Measurements from ENCODE around the gene ZNF70.

The ZNF70 gene

DNA sequence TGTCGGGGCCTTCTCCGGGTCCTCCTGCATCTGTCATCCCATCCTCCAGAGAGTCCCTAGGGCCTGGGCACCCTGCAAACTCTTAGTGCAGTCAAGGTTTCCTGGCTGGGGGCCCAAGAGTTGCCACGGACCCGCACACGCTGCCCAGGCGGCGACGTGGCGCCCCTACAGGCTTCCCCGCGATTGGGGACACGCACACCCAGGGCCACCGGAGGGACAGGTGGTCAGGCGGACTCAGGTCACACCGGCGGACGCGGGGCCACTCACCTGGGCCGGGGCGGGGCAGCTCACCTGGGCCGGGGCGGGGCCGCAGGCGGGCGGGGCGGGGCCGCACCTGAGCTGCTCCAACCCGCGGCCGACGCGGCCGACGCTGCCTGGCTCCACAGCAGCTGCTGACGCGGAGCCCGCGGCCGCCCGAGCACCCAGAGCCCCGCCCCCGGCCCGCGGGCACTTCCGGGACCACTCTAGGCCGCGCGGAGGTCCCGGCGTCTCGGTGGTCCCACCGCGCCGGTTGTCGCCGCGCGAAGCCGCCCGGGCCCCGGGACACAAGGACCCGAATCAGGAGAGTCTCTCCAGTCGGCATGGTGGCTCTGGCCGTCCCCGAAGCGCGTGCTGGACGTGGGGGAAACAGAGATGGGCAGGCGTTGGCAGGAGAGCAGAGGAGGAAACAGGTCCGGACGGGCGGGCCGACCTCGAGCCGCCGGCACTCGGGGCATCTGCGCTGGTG is at the start of gene ZNF70:
ZNF70 (minus strand) TSS at position 399 of the 727 bp plus-strand sequence. CDS start 5,972 bp downstream, outside the sequence.
- DNase-seq (ENCODE audit: low read depth): peak; percentile 83

DNA sequence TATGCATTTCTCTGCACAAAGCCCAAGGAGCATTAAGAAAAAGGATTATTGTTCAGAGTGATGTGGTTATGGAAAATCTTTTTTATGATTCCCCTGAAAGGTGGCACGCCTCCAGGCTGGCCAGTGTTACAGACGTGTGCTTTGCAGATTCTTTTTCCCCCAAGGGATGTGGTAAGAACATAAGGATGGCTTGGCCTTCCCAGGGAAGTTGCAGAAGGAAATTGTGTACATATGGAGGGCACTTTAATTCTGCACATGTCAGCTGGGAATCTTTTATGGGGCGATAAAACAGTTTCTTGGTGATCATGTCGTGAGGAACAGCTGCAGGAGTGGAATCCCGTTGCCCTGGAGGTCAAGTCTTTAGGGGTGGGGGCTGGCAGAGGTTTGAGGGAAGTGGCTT is 45.5 kb upstream of the ZNF70 start:
- peak; percentile 54 for DNase-seq (ENCODE audit: low read depth)

- DNase-seq (ENCODE audit: low read depth): no peak
These were observed 42.4 kb upstream of the ZNF70 start for GRCh38 chr22:23793326-23793725.

- no peak for DNase-seq (ENCODE audit: low read depth)
These were observed 41.1 kb upstream of the ZNF70 start for GRCh38 chr22:23791738-23792645.

DNA sequence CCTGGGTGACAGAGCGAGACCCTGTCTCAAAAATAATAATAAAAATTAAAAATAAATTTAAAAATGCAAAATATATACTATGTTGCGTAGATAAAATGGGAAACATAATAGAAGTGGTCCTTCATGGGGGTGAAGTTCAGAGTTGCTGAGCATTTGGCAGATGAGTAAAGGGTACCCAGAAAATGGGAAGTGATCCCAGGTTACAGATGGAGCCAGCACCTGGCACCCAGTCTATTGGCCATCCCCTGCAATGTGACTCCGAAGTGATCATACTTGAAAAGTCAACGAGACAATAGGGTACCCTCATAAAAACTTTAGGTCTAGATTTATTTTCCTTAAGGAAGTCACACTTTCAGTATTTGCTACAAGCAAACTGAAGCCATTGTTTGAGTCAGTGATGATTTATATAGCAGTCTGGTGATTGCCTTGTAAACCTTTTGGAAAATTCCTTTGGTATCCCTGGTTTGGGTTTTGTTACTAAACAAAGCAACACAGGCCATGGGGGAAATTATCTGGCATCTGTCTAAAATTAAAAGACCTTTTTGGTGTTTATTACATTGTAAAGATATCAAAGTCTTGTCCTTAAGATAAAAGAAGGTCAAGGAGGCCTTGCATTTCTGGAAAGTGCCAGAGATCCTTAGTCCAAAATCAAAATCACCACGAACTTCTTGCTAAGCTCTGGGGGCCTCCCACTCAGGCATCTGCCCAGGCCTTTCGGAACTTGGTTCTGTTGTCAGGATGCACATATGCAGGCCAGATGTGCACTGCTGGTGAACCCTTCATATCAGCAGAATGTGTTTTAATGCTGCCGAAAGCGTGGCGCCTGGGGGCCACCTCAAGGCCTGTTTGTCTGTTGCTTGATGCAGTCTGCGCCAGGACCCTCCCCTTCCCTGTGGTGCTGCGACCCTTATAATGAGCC is 40.2 kb upstream of the ZNF70 start:
- DNase-seq (ENCODE audit: low read depth): peak; percentile 80

DNA sequence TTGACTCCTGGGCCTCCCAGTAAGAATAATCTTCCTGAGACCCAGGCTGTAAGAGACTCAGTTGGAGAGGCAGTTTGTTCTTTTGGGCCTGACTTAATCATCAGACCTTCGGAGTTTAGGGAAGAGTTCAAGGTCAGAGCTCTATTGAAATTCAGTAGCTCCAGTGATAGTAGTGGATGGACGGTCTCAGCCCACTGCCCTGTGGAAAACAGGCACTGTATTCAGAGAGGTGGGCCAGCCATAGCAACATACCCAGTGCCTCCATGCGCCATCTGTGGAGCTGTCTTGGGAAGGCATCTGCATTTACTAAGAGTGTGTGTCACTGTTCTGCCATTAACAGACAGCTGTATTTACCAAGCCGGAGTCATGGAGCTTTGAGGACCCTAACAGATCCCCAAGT is 38.7 kb upstream of the ZNF70 start:
- no peak for DNase-seq (ENCODE audit: low read depth)

DNA sequence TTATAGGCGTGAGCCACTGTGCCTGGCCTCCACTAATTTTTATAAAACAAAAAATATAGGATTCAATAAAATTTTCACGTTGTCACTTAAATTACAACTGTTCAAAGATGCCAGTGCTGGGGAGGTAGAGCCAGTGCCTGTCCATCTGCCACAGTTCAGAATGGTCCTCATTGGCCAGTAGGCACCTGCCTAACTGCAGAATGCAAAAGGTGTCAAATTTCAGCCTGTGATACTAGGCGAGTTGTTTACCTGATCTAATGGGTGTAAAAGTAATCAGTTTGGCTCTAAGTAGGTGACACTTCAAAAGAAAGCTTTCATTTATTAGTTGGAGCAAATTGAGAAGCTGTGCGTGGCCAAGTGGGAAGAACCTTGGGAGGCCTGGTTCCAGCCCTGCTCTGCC is 38.2 kb upstream of the ZNF70 start:
- no peak for DNase-seq (ENCODE audit: low read depth)

GRCh38 chr22:23787910-23788309 is 37.0 kb upstream of the ZNF70 start:
- no peak for DNase-seq (ENCODE audit: low read depth)

DNA sequence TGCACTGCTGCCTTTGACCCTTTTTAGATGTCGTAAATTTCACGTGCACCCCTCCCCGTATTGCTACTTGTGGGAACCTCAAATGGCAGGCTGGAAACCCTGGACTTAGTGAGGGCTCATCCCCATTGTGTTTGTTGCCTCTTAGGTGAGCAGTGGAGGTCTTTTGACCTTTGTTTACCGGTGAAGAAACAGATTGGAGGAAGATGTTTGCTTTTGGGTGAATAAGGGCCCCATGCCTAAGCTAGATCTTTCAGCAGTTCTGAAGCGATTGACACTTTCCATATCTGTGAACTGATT is 36.6 kb upstream of the ZNF70 start:
- DNase-seq (ENCODE audit: low read depth): no peak

GRCh38 chr22:23786752-23787599 is 36.1 kb upstream of the ZNF70 start, which contains the start of gene SMARCB1:
SMARCB1 (plus strand) TSS chr22:23786966; CDS start chr22:23787170, 204 bp downstream.
- DNase-seq (ENCODE audit: low read depth): peak; percentile 98

GRCh38 chr22:23786261-23786710 is 35.4 kb upstream of the ZNF70 start:
- no peak for DNase-seq (ENCODE audit: low read depth)

DNA sequence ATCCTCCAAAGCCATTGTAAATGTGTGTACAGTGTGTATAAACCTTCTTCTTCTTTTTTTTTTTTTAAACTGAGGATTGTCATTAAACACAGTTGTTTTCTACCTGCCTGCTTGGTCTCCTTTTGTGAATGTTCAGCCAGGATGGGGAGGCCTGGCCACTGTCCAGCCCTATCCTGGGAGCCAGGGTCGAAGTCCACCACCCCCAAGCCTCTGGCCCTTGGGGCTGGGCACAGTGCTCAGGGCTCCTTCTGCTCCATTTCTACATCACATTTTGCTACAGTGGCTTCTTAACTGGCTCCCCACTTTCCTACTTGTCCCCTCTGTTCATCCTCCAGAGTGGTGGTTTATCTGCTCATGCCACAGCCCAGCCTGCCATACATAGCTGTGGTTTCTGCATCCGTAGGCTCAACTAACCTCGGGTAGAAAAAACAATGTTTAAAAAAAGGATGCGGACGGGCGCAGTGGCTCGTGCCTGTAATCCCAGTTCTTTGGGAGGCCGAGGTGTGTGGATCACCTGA is 33.4 kb upstream of the ZNF70 start:
- peak; percentile 82 for DNase-seq (ENCODE audit: low read depth)

GRCh38 chr22:23783265-23784150 is 32.6 kb upstream of the ZNF70 start:
- no peak for DNase-seq (ENCODE audit: low read depth)

- DNase-seq (ENCODE audit: low read depth): no peak
These were observed 31.8 kb upstream of the ZNF70 start for GRCh38 chr22:23782703-23783102.

DNA sequence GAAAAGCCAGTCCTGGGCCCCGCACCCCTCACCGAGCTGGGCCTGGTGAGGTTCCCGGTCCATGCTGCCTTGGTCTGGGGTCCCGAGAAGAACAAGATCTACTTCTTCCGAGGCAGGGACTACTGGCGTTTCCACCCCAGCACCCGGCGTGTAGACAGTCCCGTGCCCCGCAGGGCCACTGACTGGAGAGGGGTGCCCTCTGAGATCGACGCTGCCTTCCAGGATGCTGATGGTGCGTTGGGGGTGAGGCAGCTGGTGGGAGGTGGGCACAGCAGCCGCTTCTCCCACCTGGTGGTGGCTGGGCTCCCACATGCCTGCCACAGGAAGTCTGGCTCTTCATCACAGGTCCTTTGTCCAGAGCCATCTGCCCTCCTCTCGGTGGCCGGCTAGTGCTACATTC is 31.3 kb upstream of the ZNF70 start:
- no peak for DNase-seq (ENCODE audit: low read depth)

- peak; percentile 92 for DNase-seq (ENCODE audit: low read depth)
These were observed 30.7 kb upstream of the ZNF70 start for GRCh38 chr22:23781511-23782183.

- DNase-seq (ENCODE audit: low read depth): no peak
These were observed 30.2 kb upstream of the ZNF70 start for GRCh38 chr22:23781065-23781464.

DNA sequence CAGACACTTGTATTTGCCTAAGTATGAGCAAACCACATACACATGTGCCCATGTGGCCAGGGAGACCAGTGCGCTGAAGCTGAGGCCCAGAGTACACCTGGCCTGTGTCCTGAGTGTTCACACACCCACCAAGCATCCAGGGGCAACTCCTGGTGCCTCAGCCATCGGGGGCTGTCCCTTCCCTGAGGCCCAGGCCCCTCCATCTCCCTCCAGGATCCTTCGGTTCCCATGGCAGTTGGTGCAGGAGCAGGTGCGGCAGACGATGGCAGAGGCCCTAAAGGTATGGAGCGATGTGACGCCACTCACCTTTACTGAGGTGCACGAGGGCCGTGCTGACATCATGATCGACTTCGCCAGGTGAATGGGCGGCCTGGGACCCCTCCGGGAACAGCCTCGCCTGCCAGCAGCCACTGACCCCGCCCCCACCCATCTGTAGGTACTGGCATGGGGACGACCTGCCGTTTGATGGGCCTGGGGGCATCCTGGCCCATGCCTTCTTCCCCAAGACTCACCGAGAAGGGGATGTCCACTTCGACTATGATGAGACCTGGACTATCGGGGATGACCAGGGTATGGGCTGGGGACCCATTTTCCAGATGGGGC is 29.3 kb upstream of the ZNF70 start:
- DNase-seq (ENCODE audit: low read depth): no peak

GRCh38 chr22:23779731-23780130 is 28.8 kb upstream of the ZNF70 start:
- DNase-seq (ENCODE audit: low read depth): no peak
